CD14-positive monocyte (primary cell): Measurements from ENCODE around the gene HARBI1. TPM values are rescaled to one million over a fixed set of nuclear protein-coding genes. Genes with fewer than 3 reads are reported as not detected.

ENCODE experiments used
- DNase-seq, 3 donors: peaks; one replicate each; pipeline ENCODE4 v3.0.0-alpha.2; 2011 to 2022
- H2AFZ ChIP-seq: 2 replicates; pipeline ENCODE4 v1.6.0; 2012; ENCODE audit warnings: mild to moderate bottlenecking, low read depth, low read length, inconsistent platforms; ENCODE audit not compliant: insufficient read depth, poor library complexity, severe bottlenecking
- H3K27ac ChIP-seq, 2 donors: 1 replicate in 1 of 2; 2 replicates in 1 of 2; pipeline ENCODE4 v1.5.1; 2012 to 2013; ENCODE audit warnings: low read length in 2 of 2, control low read depth in 1 of 2, inconsistent platforms in 1 of 2, low read depth in 1 of 2, mild to moderate bottlenecking in 1 of 2
- H3K27me3 ChIP-seq, 2 donors: one replicate each; pipeline versions ENCODE4 v1.6.0 to v1.6.1; 2011 to 2013; ENCODE audit warnings: low read length in 2 of 2; ENCODE audit not compliant: control insufficient read depth in 2 of 2, insufficient read depth in 2 of 2
- H3K36me3 ChIP-seq, 2 donors: replicated peaks in 1 of 2; 1 replicate in 1 of 2; 2 replicates in 1 of 2; pipeline versions ENCODE4 v1.5.1 to v1.6.1; 2012 to 2013; ENCODE audit warnings: low read length in 2 of 2, control low read depth in 1 of 2, inconsistent platforms in 1 of 2, mild to moderate bottlenecking in 1 of 2; ENCODE audit not compliant: insufficient read depth in 2 of 2, control insufficient read depth in 1 of 2
- H3K4me1 ChIP-seq, 2 donors: 1 replicate in 1 of 2; 2 replicates in 1 of 2; pipeline versions ENCODE4 v1.5.1 to v1.6.1; 2012 to 2013; ENCODE audit warnings: low read length in 2 of 2, control low read depth in 1 of 2, inconsistent platforms in 1 of 2, mild to moderate bottlenecking in 1 of 2, moderate library complexity in 1 of 2; ENCODE audit not compliant: insufficient read depth in 2 of 2, control insufficient read depth in 1 of 2
- H3K4me2 ChIP-seq: replicated peaks from 2 replicates; pipeline ENCODE3; 2012; ENCODE audit warnings: low read length, moderate library complexity, mild to moderate bottlenecking; ENCODE audit not compliant: poor library complexity, severe bottlenecking; ENCODE audit errors: extremely low read depth
- H3K4me3 ChIP-seq, 3 experiments: fragments of 200-600 bp in 1 of 3; sonication (generic) in 1 of 3; replicated peaks in 1 of 3; 1 replicate in 2 of 3; 2 replicates in 1 of 3; pipeline ENCODE4 v1.5.1; 2011 to 2013; ENCODE audit warnings: low read length in 3 of 3, mild to moderate bottlenecking in 3 of 3, control low read depth in 2 of 3, low read depth in 2 of 3, inconsistent platforms in 1 of 3, moderate library complexity in 1 of 3
- H3K79me2 ChIP-seq: 2 replicates; pipeline ENCODE4 v1.6.0; 2012; ENCODE audit warnings: mild to moderate bottlenecking, control low read depth, inconsistent platforms, low read length, moderate library complexity; ENCODE audit not compliant: insufficient read depth
- H3K9ac ChIP-seq: 2 replicates; pipeline ENCODE4 v1.6.0; 2017; ENCODE audit warnings: low read length, mild to moderate bottlenecking; ENCODE audit not compliant: insufficient read depth, poor library complexity, severe bottlenecking
- H3K9me3 ChIP-seq, 2 donors: replicated peaks in 1 of 2; 1 replicate in 1 of 2; 2 replicates in 1 of 2; pipeline versions ENCODE4 v1.5.1 to v1.6.1; 2012 to 2013; ENCODE audit warnings: low read length in 2 of 2, control low read depth in 1 of 2; ENCODE audit not compliant: control insufficient read depth in 1 of 2, insufficient read depth in 1 of 2
- H4K20me1 ChIP-seq: 2 replicates; pipeline ENCODE4 v1.6.0; 2012; ENCODE audit warnings: mild to moderate bottlenecking, low read length, control low read depth, moderate library complexity; ENCODE audit not compliant: insufficient read depth
- H3K27ac Mint-ChIP-seq, 7 donors: one replicate each; pipeline ENCODE4 v1.8.0; 2020; ENCODE audit warnings: mild to moderate bottlenecking in 7 of 7, mixed read lengths in 7 of 7, moderate library complexity in 6 of 7, inconsistent platforms in 2 of 7
- H3K27me3 Mint-ChIP-seq, 3 donors: one replicate each; pipeline ENCODE4 v1.8.0; 2021 to 2022; ENCODE audit warnings: low read depth in 3 of 3, mild to moderate bottlenecking in 3 of 3, mixed read lengths in 3 of 3, moderate library complexity in 3 of 3, inconsistent platforms in 1 of 3
- H3K36me3 Mint-ChIP-seq, 2 donors: one replicate each; pipeline ENCODE4 v1.8.0; 2020; ENCODE audit warnings: mixed read lengths in 2 of 2, inconsistent platforms in 1 of 2, mild to moderate bottlenecking in 1 of 2
- H3K4me1 Mint-ChIP-seq: one replicate; pipeline ENCODE4 v1.8.0; 2020; ENCODE audit warnings: mild to moderate bottlenecking, mixed read lengths
- H3K4me3 Mint-ChIP-seq, 2 donors: one replicate each; pipeline ENCODE4 v1.8.0; 2020; ENCODE audit warnings: mild to moderate bottlenecking in 2 of 2, mixed read lengths in 2 of 2, moderate library complexity in 1 of 2
- H3K9me3 Mint-ChIP-seq, 7 donors: one replicate each; pipeline ENCODE4 v1.8.0; 2020 to 2022; ENCODE audit warnings: mixed read lengths in 7 of 7, mild to moderate bottlenecking in 6 of 7, moderate library complexity in 6 of 7, inconsistent platforms in 2 of 7
- WGBS: methylation state at CpG from one replicate; pipeline ENCODE4 v1.1.5; 2013; ENCODE audit warnings: missing lambda C conversion rate; ENCODE audit not compliant: insufficient coverage; 5-methylcytosine and 5-hydroxymethylcytosine counted together
- intact Hi-C, 2 donors: fragments of 100-400 bp; cut with micrococcal nuclease; formaldehyde crosslinking; loops; one replicate each; pipeline versions ENCODE4 v1.15.0 to v1.15.1; 2023
- polyA plus RNA-seq, 3 donors: library from polyadenylated mRNA; depleted of rRNA in 1 of 3; unstranded in 2 of 3; stranded (reverse) in 1 of 3; fragments of 300-500 nt in 2 of 3; fragments of >200 nt in 1 of 3; fragmentation: Illumina TruSeq in 2 of 3; gene quantifications; 1 replicate in 2 of 3; 2 replicates in 1 of 3; pipeline ENCODE4 v1.2.3, GENCODE V29; 2012 to 2021
- TF ChIP-seq, protein P1 (sequence below): fragments of 200-600 bp; IDR thresholded peaks from one replicate; pipeline ENCODE4 v1.8.0; 2022; ENCODE audit warnings: antibody characterized with exemption, mild to moderate bottlenecking

Gene HARBI1
- polyA plus RNA-seq, 3 donors = 2.1 to 4.4 (median 2.1) TPM

DNA sequence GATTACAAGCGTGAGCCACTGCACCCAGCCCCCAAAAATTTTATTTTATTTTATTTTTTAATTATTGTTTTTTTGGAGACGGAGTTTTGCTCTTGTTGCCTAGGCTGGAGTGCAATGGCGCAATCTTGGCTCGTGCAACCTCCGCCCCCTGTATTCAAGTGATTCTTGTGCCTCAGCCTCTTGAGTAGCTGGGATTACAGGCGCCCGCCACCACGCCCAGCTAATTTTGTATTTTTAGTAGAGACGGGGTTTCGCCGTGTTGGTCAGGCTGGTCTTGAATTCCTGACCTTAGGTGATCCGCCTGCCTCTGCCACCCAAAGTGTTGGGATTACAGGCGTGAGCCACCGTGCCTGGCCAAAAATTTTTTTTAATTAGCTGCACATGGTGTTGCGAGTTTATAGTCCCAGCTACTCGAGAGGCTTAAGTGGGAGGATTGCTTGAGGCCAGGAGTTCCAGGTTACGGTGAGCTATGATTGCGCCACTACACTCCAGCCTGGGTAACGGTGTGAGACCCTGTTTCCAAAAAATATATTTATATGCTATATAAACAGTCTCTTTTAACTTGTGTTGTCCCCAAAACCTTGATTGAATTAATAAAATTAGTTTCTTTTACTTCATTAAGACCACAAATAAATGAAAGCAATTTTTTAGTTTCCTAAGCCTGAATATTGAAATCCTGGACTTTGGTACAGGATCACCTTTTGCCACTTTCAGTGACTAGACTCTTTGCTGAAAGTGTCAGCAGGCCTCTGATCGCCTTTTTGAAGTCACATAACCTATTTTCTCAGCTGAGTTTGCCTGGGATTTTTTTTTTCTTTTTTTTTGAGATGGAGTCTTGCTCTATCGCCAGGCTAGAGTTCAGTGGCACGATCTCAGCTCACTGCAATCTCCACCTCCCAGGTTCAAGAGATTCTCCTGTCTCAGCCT is 16.5 kb upstream of the HARBI1 start:
- no peak overlapping the region for H3K9ac ChIP-seq
- H3K4me1 ChIP-seq = no peaks in the 10 kb centered on the region
- WGBS = 96% methylated on average over 15 of the region's 22 CpGs
- H3K4me3 ChIP-seq = no peak overlapping the region
- H3K4me2 ChIP-seq = no peak overlapping the region
- no peaks in the 10 kb centered on the region for H3K9me3 Mint-ChIP-seq
- H3K4me3 Mint-ChIP-seq = no peak overlapping the region
- peaks cover 56 to 87% of the 10 kb centered on the region in 2 donors for H3K36me3 ChIP-seq
- H3K27me3 ChIP-seq = no peaks in the 10 kb centered on the region
- H3K79me2 ChIP-seq = peaks cover 37% of the 10 kb centered on the region
- H3K27ac Mint-ChIP-seq = no peak overlapping the region
- peaks cover 41% of the 10 kb centered on the region for H4K20me1 ChIP-seq
- H2AFZ ChIP-seq = no peak overlapping the region
- no peaks in the 10 kb centered on the region for H3K4me1 Mint-ChIP-seq
- DNase-seq = no peak
- peaks cover 0 to 2% (median 0%) of the 10 kb centered on the region in 3 donors for H3K27me3 Mint-ChIP-seq
- no peaks in the 10 kb centered on the region for H3K9me3 ChIP-seq
- no peak overlapping the region for H3K27ac ChIP-seq
- TF ChIP-seq, protein P1, sequence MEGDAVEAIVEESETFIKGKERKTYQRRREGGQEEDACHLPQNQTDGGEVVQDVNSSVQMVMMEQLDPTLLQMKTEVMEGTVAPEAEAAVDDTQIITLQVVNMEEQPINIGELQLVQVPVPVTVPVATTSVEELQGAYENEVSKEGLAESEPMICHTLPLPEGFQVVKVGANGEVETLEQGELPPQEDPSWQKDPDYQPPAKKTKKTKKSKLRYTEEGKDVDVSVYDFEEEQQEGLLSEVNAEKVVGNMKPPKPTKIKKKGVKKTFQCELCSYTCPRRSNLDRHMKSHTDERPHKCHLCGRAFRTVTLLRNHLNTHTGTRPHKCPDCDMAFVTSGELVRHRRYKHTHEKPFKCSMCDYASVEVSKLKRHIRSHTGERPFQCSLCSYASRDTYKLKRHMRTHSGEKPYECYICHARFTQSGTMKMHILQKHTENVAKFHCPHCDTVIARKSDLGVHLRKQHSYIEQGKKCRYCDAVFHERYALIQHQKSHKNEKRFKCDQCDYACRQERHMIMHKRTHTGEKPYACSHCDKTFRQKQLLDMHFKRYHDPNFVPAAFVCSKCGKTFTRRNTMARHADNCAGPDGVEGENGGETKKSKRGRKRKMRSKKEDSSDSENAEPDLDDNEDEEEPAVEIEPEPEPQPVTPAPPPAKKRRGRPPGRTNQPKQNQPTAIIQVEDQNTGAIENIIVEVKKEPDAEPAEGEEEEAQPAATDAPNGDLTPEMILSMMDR = no peak
- peaks cover 52 to 76% of the 10 kb centered on the region in 2 donors for H3K36me3 Mint-ChIP-seq
- intact Hi-C loops = no loop called here

DNA sequence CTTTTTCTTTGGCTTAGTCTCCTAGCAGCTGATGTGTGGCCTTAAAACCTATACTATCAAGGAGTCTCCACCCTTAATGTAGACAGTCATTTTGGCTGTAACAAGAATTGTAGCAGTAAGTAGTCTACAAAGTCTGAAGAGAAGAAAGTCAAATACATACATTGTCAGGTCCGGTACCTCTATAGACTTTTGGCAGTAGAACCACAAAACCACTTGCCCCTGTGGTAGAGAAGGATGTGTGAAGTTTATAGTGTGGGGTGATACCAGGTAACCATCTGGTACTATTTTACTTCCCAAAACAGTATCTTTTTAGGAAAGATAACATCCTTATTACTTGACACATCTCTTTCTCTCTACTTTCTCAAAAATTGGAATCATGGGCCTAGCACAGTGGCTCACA is 15.5 kb upstream of the HARBI1 start:
- Histone ChIP-seq H3K4me1 (no peaks in the 10 kb centered on the region), H3K36me3 (peaks cover 57 to 86% of the 10 kb centered on the region in 2 donors), H3K4me2 (no peak overlapping the region), H3K27me3 (no peaks in the 10 kb centered on the region), H3K9ac (no peak overlapping the region), H2AFZ (no peak overlapping the region), H3K27ac (no peak overlapping the region), H3K4me3 (no peak overlapping the region), H3K9me3 (no peaks in the 10 kb centered on the region), H3K79me2 (peaks cover 35% of the 10 kb centered on the region), H4K20me1 (peaks cover 49% of the 10 kb centered on the region)
- H3K4me1 Mint-ChIP-seq = no peaks in the 10 kb centered on the region
- no peak overlapping the region for H3K4me3 Mint-ChIP-seq
- no peak overlapping the region for H3K27ac Mint-ChIP-seq
- H3K9me3 Mint-ChIP-seq = no peaks in the 10 kb centered on the region
- WGBS = no CpG with 5 or more reads among the region's 1 CpG
- H3K36me3 Mint-ChIP-seq = peaks cover 49 to 74% of the 10 kb centered on the region in 2 donors
- TF ChIP-seq, protein P1 = no peak
- intact Hi-C loops = no loop called here
- no peaks in the 10 kb centered on the region for H3K27me3 Mint-ChIP-seq
- no peak for DNase-seq
